Testis (tissue), 2 donors: ENCODE results near the gene TXLNB.

ENCODE experiments used
- CTCF ChIP-seq, 3 experiments: fragments of 450-650 bp in 2 of 3; fragments of 200-600 bp in 1 of 3; sonication (generic) in 1 of 3; IDR thresholded peaks; one replicate each; pipeline ENCODE4 v1.5.1; 2016 to 2019; ENCODE audit warnings: antibody characterized with exemption in 3 of 3, mild to moderate bottlenecking in 2 of 3, moderate library complexity in 1 of 3
- POLR2A ChIP-seq: fragments of 450-650 bp; IDR thresholded peaks from one replicate; pipeline ENCODE4 v1.6.1; 2017; ENCODE audit warnings: antibody characterized with exemption, mild to moderate bottlenecking, moderate library complexity

GRCh38 chr6:139219271-139219729, 72.5 kb downstream of the TXLNB start:
- no peak for TF ChIP-seq POLR2A
- peak; percentile 55 to 72 (median 64) for TF ChIP-seq CTCF (IDR thresholded peaks at IDR 0.05)
